MM.1S (cell line): ENCODE measurements around the gene LUC7L.

Experiments used
- DNase-seq: peaks from one replicate; pipeline ENCODE4 v3.0.0-alpha.2; 2015
- H2AFZ ChIP-seq: fragments of 300-600 bp; sonication (generic); 2 replicates; pipeline ENCODE4 v1.6.0; 2016; ENCODE audit warnings: antibody characterized with exemption, low read length
- H3F3A ChIP-seq: fragments of 300-600 bp; sonication (generic); 2 replicates; pipeline ENCODE4 v1.6.1; 2016; ENCODE audit warnings: mild to moderate bottlenecking, antibody characterized with exemption, low read length, moderate library complexity, mixed read lengths; ENCODE audit not compliant: insufficient read depth
- H3K27ac ChIP-seq: fragments of 300-600 bp; sonication (generic); 2 replicates; pipeline ENCODE4 v1.5.1; 2016; ENCODE audit warnings: mild to moderate bottlenecking, low read length
- H3K27me3 ChIP-seq: fragments of 300-600 bp; sonication (generic); replicated peaks from 2 replicates; pipeline ENCODE4 v1.6.0; 2016; ENCODE audit warnings: low read length; ENCODE audit not compliant: insufficient read depth
- H3K36me3 ChIP-seq: fragments of 300-600 bp; sonication (generic); replicated peaks from 2 replicates; pipeline ENCODE4 v1.6.1; 2016; ENCODE audit warnings: mild to moderate bottlenecking, low read length, mixed read lengths; ENCODE audit not compliant: insufficient read depth
- H3K4me1 ChIP-seq: fragments of 300-600 bp; sonication (generic); 2 replicates; pipeline ENCODE4 v1.6.1; 2016; ENCODE audit warnings: low read length, mixed read lengths
- H3K4me2 ChIP-seq: fragments of 300-600 bp; sonication (generic); 2 replicates; pipeline ENCODE4 v1.6.0; 2016; ENCODE audit warnings: low read depth, low read length
- H3K4me3 ChIP-seq: fragments of 300-600 bp; sonication (generic); 2 replicates; pipeline ENCODE4 v1.5.1; 2016; ENCODE audit warnings: low read length, mixed read lengths
- H3K79me2 ChIP-seq: fragments of 300-600 bp; sonication (generic); 2 replicates; pipeline ENCODE4 v1.6.1; 2016; ENCODE audit warnings: mixed run types, low read length, mixed read lengths
- H3K9ac ChIP-seq: fragments of 300-600 bp; sonication (generic); 2 replicates; pipeline ENCODE4 v1.6.1; 2016; ENCODE audit warnings: low read length, mixed read lengths
- H3K9me2 ChIP-seq: fragments of 300-600 bp; sonication (generic); replicated peaks from 2 replicates; pipeline ENCODE4 v1.6.1; 2016; ENCODE audit warnings: mild to moderate bottlenecking, low read length, mixed read lengths; ENCODE audit not compliant: insufficient read depth
- H3K9me3 ChIP-seq: fragments of 300-600 bp; sonication (generic); replicated peaks from 2 replicates; pipeline ENCODE4 v1.6.1; 2016; ENCODE audit warnings: mild to moderate bottlenecking, low read length, mixed read lengths; ENCODE audit not compliant: insufficient read depth
- H4K20me1 ChIP-seq: fragments of 300-600 bp; sonication (generic); 2 replicates; pipeline ENCODE4 v1.6.1; 2016; ENCODE audit warnings: mild to moderate bottlenecking, low read length, moderate library complexity, mixed read lengths; ENCODE audit not compliant: insufficient read depth
- EZH2 ChIP-seq: fragments of 300-600 bp; sonication (generic); optimal IDR thresholded peaks from 2 replicates; pipeline ENCODE3; 2017; ENCODE audit warnings: low read depth, mild to moderate bottlenecking, antibody characterized with exemption, low read length, mixed read lengths
- EZH2phosphoT487 ChIP-seq: fragments of 300-600 bp; sonication (generic); IDR thresholded peaks from 2 replicates; pipeline ENCODE4 v1.6.1; 2018; ENCODE audit warnings: antibody characterized with exemption, low read length
- TF ChIP-seq, protein P1 (sequence below): fragments of 300-600 bp; sonication (generic); IDR thresholded peaks from 2 replicates; pipeline ENCODE4 v1.5.1; 2016; ENCODE audit warnings: antibody characterized with exemption, low read length, mixed read lengths

Gene LUC7L

DNA sequence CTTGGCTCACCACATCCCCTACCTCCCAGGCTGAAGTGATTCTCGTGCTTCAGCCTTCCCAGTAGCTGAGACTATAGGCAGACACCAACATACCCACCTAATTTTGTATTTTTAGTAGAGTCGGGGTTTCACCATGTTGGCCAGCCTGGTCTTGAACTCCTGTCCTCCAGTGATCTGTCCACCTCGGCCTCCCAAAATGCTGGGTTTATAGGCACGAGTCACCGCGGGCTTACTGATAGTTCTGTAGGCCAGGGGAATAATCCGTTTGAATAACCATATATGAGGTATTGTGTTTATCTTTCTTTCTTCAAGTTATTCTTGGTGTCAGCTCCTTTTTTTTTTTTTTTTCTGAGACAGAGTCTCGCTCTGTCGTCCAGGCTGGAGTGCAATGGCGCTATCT, 13.0 kb upstream of the LUC7L start:
- no peaks in the 10 kb centered on the region for H4K20me1 ChIP-seq
- no peaks in the 10 kb centered on the region for H3K36me3 ChIP-seq
- H3K27ac ChIP-seq, result no peak overlapping the region
- TF ChIP-seq EZH2 (no peak), EZH2phosphoT487 (no peak)
- TF ChIP-seq, protein P1, sequence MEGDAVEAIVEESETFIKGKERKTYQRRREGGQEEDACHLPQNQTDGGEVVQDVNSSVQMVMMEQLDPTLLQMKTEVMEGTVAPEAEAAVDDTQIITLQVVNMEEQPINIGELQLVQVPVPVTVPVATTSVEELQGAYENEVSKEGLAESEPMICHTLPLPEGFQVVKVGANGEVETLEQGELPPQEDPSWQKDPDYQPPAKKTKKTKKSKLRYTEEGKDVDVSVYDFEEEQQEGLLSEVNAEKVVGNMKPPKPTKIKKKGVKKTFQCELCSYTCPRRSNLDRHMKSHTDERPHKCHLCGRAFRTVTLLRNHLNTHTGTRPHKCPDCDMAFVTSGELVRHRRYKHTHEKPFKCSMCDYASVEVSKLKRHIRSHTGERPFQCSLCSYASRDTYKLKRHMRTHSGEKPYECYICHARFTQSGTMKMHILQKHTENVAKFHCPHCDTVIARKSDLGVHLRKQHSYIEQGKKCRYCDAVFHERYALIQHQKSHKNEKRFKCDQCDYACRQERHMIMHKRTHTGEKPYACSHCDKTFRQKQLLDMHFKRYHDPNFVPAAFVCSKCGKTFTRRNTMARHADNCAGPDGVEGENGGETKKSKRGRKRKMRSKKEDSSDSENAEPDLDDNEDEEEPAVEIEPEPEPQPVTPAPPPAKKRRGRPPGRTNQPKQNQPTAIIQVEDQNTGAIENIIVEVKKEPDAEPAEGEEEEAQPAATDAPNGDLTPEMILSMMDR, result no peak
- H3K27me3 ChIP-seq, result no peaks in the 10 kb centered on the region
- H3K4me1 ChIP-seq, result 0 out of 2 replicates have a peak, but pooled peaks cover 4% of the 10 kb centered on the region
- H3K9ac ChIP-seq, result no peak overlapping the region
- no peaks in the 10 kb centered on the region for H3F3A ChIP-seq
- no peaks in the 10 kb centered on the region for H3K9me3 ChIP-seq
- no peaks in the 10 kb centered on the region for H3K9me2 ChIP-seq
- no peak overlapping the region for H2AFZ ChIP-seq
- H3K4me2 ChIP-seq, result no peak overlapping the region
- H3K79me2 ChIP-seq, result no peaks in the 10 kb centered on the region
- H3K4me3 ChIP-seq, result no peak overlapping the region
- no peak for DNase-seq

GRCh38 chr16:240559-240958, 11.3 kb upstream of the LUC7L start:
- no peak overlapping the region for H3K4me2 ChIP-seq
- H3K36me3 ChIP-seq, result no peaks in the 10 kb centered on the region
- no peaks in the 10 kb centered on the region for H4K20me1 ChIP-seq
- H3K9me2 ChIP-seq, result no peaks in the 10 kb centered on the region
- H3F3A ChIP-seq, result peaks cover 2% of the 10 kb centered on the region
- 0 out of 2 replicates have a peak, but pooled peaks cover 4% of the 10 kb centered on the region for H3K4me1 ChIP-seq
- no peak overlapping the region for H2AFZ ChIP-seq
- no peak for TF ChIP-seq EZH2phosphoT487
- TF ChIP-seq, protein P1, result no peak
- TF ChIP-seq EZH2, result no peak
- H3K79me2 ChIP-seq, result no peaks in the 10 kb centered on the region; the same call in 1 of the 2 replicates
- H3K27me3 ChIP-seq, result no peaks in the 10 kb centered on the region
- H3K27ac ChIP-seq, result no peak overlapping the region
- no peak for DNase-seq
- H3K4me3 ChIP-seq, result no peak overlapping the region
- no peak overlapping the region for H3K9ac ChIP-seq
- H3K9me3 ChIP-seq, result no peaks in the 10 kb centered on the region

- Histone ChIP-seq H3K4me2 (no peak overlapping the region), H2AFZ (no peak overlapping the region), H3K27ac (no peak overlapping the region), H3K36me3 (no peaks in the 10 kb centered on the region), H3K79me2 (no peaks in the 10 kb centered on the region; the same call in 1 of the 2 replicates), H3K9ac (no peak overlapping the region), H3K4me1 (0 out of 2 replicates have a peak, but pooled peaks cover 4% of the 10 kb centered on the region), H4K20me1 (no peaks in the 10 kb centered on the region), H3K9me2 (no peaks in the 10 kb centered on the region), H3K4me3 (no peak overlapping the region), H3K27me3 (no peaks in the 10 kb centered on the region), H3F3A (peaks cover 9% of the 10 kb centered on the region), H3K9me3 (no peaks in the 10 kb centered on the region)
- no peak for DNase-seq
- TF ChIP-seq, protein P1, result no peak
These were observed 10.7 kb upstream of the LUC7L start for GRCh38 chr16:239948-240277.
